ENCODE results near the gene TIFAB.

The TIFAB gene

DNA sequence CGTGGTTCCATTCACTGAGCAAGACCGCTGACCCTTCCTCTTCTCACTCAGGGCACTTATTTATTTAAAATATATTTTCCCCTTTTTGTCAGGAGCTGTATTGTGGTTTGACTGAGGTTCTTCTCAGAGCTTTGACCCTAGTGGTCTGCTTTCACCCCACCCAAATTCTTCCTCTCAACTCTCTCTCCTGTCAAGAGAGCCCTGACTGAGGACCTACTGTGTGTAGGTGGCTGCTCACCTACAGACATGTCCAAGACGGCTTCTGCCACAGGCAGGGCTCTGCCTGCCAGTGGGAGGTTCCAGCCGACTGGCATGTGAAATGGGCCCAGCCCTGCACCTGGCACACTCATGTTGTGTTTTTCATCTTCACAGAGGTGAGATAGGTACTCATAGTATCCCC lies 10.2 kb downstream of the TIFAB start:
- Histone ChIP-seq H3K36me3 (no peaks in the 10 kb centered on the region), H3K27ac (no peak overlapping the region), H3K4me3 (ENCODE audit: low read depth, low read length) (no peak overlapping the region), H3K27me3 (ENCODE audit: insufficient read depth, low read depth, severe bottlenecking) (no peaks in the 10 kb centered on the region), H3K9me3 (ENCODE audit: severe bottlenecking) (no peaks in the 10 kb centered on the region)
- DNase-seq, result peak; percentile 1
- TF ChIP-seq CTCF (IDR thresholded peaks at IDR 0.05; ENCODE audit: low read depth, low read length), result no peak

DNA sequence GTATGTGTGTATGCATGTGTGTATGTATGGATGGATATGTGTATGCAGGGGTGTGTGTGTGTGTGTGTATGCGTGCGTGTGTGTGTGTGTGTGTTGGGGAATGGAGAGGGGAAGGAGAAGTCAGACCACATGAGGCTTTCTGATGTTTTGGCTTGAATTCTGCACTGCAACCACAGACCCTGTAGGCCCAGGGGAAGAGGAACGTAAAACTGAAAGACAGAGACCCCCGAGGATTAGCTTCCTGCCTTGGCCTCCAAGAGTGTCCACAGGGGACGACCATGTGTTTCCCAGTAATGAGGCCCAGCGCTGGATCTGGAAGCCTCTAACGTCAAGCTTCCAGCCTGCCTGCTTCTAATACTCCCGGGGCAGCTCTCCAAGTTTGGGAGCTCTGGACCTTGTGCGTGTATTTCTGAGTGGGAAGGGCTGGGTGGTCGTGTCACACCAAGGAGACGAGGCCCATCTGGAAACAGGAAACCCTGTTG lies 10.8 kb downstream of the TIFAB start:
- H3K36me3 ChIP-seq, result no peaks in the 10 kb centered on the region
- no peak for TF ChIP-seq CTCF (IDR thresholded peaks at IDR 0.05; ENCODE audit: low read depth, low read length)
- H3K27me3 ChIP-seq (ENCODE audit: insufficient read depth, low read depth, severe bottlenecking), result no peaks in the 10 kb centered on the region
- no peak overlapping the region for H3K4me3 ChIP-seq (ENCODE audit: low read depth, low read length)
- H3K27ac ChIP-seq, result no peak overlapping the region
- DNase-seq, result peak; percentile 2
- H3K9me3 ChIP-seq (ENCODE audit: severe bottlenecking), result no peaks in the 10 kb centered on the region

DNA sequence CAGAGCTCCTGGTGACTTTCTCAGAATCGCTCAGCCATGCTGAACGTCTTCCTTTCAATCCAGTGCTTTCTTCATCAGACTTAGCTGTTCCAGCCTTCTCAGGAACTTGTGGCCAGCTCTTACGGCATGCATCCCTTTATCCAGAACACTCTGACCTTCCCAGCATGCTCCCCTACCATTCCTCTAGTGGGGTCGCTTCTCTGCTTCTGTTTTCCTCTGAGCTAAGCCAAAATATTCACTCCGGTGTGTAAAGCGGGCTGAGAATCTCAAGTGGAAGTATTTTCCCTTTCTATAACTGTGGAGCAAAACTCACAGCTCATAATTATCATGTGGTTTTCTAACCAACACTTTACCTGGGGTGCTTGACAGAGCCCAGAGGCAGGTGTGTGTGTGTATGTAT lies 11.2 kb downstream of the TIFAB start:
- no peak for DNase-seq
- TF ChIP-seq CTCF (IDR thresholded peaks at IDR 0.05; ENCODE audit: low read depth, low read length), result no peak
- H3K27ac ChIP-seq, result no peak overlapping the region
- H3K9me3 ChIP-seq (ENCODE audit: severe bottlenecking), result no peaks in the 10 kb centered on the region
- no peak overlapping the region for H3K4me3 ChIP-seq (ENCODE audit: low read depth, low read length)
- H3K27me3 ChIP-seq (ENCODE audit: insufficient read depth, low read depth, severe bottlenecking), result no peaks in the 10 kb centered on the region
- H3K36me3 ChIP-seq, result no peaks in the 10 kb centered on the region

DNA sequence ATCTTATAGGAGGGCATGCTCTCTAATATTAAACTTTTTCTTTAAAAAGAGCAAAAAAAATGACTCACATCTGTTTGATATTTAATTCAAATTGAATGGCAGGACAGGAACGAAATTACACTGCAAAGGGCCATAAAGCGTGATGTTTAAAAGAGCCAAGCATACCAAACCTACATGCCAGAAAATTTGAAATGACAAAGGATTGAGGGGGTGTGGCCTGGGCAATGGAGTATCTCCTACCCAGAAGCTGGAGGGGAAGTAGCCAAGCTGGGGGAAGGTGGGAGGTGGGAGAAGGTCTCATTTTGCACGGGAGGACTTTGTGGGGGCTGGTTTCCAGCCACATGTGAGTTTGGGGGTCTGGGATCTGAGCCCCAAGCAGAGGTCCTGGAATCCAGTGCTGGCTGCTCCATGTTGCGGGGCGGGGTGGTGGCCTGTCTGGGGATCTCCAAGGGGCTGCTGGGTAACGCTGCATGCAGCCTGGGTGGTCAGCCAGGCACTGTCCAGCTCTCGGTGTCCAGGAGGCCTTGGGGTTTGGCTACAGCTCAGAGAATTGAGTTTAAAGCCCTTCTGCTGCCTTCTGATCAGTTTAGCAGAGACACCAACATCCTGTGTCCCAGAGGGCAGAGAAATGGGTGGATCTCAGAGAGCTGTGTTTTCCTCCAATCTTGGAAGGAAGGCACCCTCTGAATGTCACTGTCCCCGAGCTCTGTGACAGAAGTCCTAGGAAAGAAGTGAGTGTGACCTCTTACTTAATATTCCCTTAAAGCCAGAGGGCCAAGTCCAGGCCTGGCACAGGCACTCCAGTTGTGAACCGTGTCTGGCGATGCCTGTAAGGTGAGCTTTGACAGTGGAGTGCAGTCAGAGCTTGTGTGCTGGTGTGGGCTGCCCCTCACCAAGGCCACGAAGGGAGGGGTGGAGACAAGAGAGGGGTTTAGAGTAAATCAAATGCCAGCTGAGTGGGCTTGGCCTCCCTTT lies 12.6 kb downstream of the TIFAB start:
- H3K36me3 ChIP-seq, result no peaks in the 10 kb centered on the region
- H3K27me3 ChIP-seq (ENCODE audit: insufficient read depth, low read depth, severe bottlenecking), result no peaks in the 10 kb centered on the region
- no peak overlapping the region for H3K27ac ChIP-seq
- TF ChIP-seq CTCF (IDR thresholded peaks at IDR 0.05; ENCODE audit: low read depth, low read length), result no peak
- H3K9me3 ChIP-seq (ENCODE audit: severe bottlenecking), result no peaks in the 10 kb centered on the region
- H3K4me3 ChIP-seq (ENCODE audit: low read depth, low read length), result no peak overlapping the region
- DNase-seq, result no peak

GRCh38 chr5:135438636-135439221 lies 13.4 kb downstream of the TIFAB start:
- no peak for DNase-seq
- Histone ChIP-seq H3K27me3 (ENCODE audit: insufficient read depth, low read depth, severe bottlenecking) (no peaks in the 10 kb centered on the region), H3K36me3 (no peaks in the 10 kb centered on the region), H3K4me3 (ENCODE audit: low read depth, low read length) (no peak overlapping the region), H3K27ac (no peak overlapping the region), H3K9me3 (ENCODE audit: severe bottlenecking) (no peaks in the 10 kb centered on the region)
- no peak for TF ChIP-seq CTCF (IDR thresholded peaks at IDR 0.05; ENCODE audit: low read depth, low read length)
